ENCODE results near the gene MPND. TPM values are rescaled to one million over a fixed set of nuclear protein-coding genes. Genes with fewer than 3 reads are reported as not detected.

MPND gene
- total RNA-seq, 4 donors from 2014 or later, result 6.5 to 9.5 (median 8.9) TPM

- Histone ChIP-seq H3K27ac (no peak overlapping the region), H3K4me3 (no peak overlapping the region), H3K4me1 (no peaks in the 10 kb centered on the region), H3K27me3 (no peaks in the 10 kb centered on the region), H3K36me3 (peaks cover 89% of the 10 kb centered on the region), H3K9me3 (no peaks in the 10 kb centered on the region)
- 72% methylated on average over 5 of the region's 12 CpGs for WGBS
- no peak for TF ChIP-seq POLR2AphosphoS5 (IDR thresholded peaks at IDR 0.05)
- no peak for TF ChIP-seq POLR2A (IDR thresholded peaks at IDR 0.05)
- TF ChIP-seq EP300 (IDR thresholded peaks at IDR 0.05), result no peak
- TF ChIP-seq CTCF (IDR thresholded peaks at IDR 0.05), result no peak
- no peak for DNase-seq (ENCODE audit: low spot score in 2 of 2)
Measured at GRCh38 chr19:4360641-4361151, 17.3 kb downstream of the MPND start.

- WGBS, result 78% methylated on average over 5 of the region's 50 CpGs
- no peak overlapping the region for H3K27ac ChIP-seq
- no peaks in the 10 kb centered on the region for H3K4me1 ChIP-seq
Measured at GRCh38 chr19:4361152-4362046, 18.0 kb downstream of the MPND start.

GRCh38 chr19:4362101-4362828 lies 18.9 kb downstream of the MPND start:
- no peak for DNase-seq (ENCODE audit: low spot score in 2 of 2)
- no peak for TF ChIP-seq POLR2A (IDR thresholded peaks at IDR 0.05)
- no peak for TF ChIP-seq CTCF (IDR thresholded peaks at IDR 0.05)
- TF ChIP-seq POLR2AphosphoS5 (IDR thresholded peaks at IDR 0.05), result no peak
- no peak for TF ChIP-seq EP300 (IDR thresholded peaks at IDR 0.05)
- Histone ChIP-seq H3K4me3 (no peak overlapping the region), H3K27me3 (no peaks in the 10 kb centered on the region), H3K4me1 (peaks cover 3% of the 10 kb centered on the region), H3K36me3 (peaks cover 89% of the 10 kb centered on the region), H3K27ac (no peak overlapping the region), H3K9me3 (no peaks in the 10 kb centered on the region)
- 86% methylated on average over 26 of the region's 32 CpGs for WGBS

More at GRCh38 chr19:4361152-4362046, 18.0 kb downstream of the MPND start:
- peak in 1 of 2 donors; percentile 67 for DNase-seq (ENCODE audit: low spot score in 2 of 2)
- no peak for TF ChIP-seq EP300 (IDR thresholded peaks at IDR 0.05)
- no peak for TF ChIP-seq POLR2A (IDR thresholded peaks at IDR 0.05)
- no peak for TF ChIP-seq POLR2AphosphoS5 (IDR thresholded peaks at IDR 0.05)
- TF ChIP-seq CTCF (IDR thresholded peaks at IDR 0.05), result no peak
- Histone ChIP-seq H3K36me3 (peaks cover 91% of the 10 kb centered on the region), H3K9me3 (no peaks in the 10 kb centered on the region), H3K4me3 (no peak overlapping the region), H3K27me3 (no peaks in the 10 kb centered on the region)

GRCh38 chr19:4362831-4363545 lies 19.6 kb downstream of the MPND start:
- TF ChIP-seq POLR2AphosphoS5 (IDR thresholded peaks at IDR 0.05), result no peak
- TF ChIP-seq CTCF (IDR thresholded peaks at IDR 0.05), result peak in 1 of 2 donors; percentile 15
- H3K27ac ChIP-seq, result no peak overlapping the region
- no CpG with 5 or more reads among the region's 22 CpGs for WGBS
- peaks cover 87% of the 10 kb centered on the region for H3K36me3 ChIP-seq
- H3K27me3 ChIP-seq, result no peaks in the 10 kb centered on the region
- H3K4me1 ChIP-seq, result peaks cover 10% of the 10 kb centered on the region
- H3K4me3 ChIP-seq, result no peak overlapping the region
- no peaks in the 10 kb centered on the region for H3K9me3 ChIP-seq
- DNase-seq (ENCODE audit: low spot score in 2 of 2), result peak in 1 of 2 donors; percentile 60
